BE2C (cell line): ENCODE results near the gene NNAT.

ENCODE experiments used
- DNase-seq: peaks from one replicate; pipeline ENCODE4 v3.0.0-alpha.2; 2020
- H3K27me3 ChIP-seq: fragments of 250-450 bp; sonication (Bioruptor Pico); 2 replicates; pipeline ENCODE4 v1.5.1; 2020; ENCODE audit warnings: mild to moderate bottlenecking
- H3K36me3 ChIP-seq: fragments of 250-450 bp; sonication (Bioruptor Pico); 2 replicates; pipeline ENCODE4 v1.5.1; 2020; ENCODE audit warnings: mild to moderate bottlenecking
- H3K4me1 ChIP-seq: fragments of 250-450 bp; sonication (Bioruptor Pico); 2 replicates; pipeline ENCODE4 v1.5.1; 2020
- H3K4me3 ChIP-seq: 2 replicates; pipeline ENCODE4 v1.5.1; 2011; ENCODE audit warnings: low read depth, low read length
- H3K9me3 ChIP-seq: fragments of 250-450 bp; sonication (Bioruptor Pico); 2 replicates; pipeline ENCODE4 v1.5.1; 2020
- TF ChIP-seq, protein P1 (sequence below): IDR thresholded peaks from 2 replicates; pipeline ENCODE4 v1.5.1; 2012; ENCODE audit warnings: mild to moderate bottlenecking, low read depth, low read length

Gene NNAT

DNA sequence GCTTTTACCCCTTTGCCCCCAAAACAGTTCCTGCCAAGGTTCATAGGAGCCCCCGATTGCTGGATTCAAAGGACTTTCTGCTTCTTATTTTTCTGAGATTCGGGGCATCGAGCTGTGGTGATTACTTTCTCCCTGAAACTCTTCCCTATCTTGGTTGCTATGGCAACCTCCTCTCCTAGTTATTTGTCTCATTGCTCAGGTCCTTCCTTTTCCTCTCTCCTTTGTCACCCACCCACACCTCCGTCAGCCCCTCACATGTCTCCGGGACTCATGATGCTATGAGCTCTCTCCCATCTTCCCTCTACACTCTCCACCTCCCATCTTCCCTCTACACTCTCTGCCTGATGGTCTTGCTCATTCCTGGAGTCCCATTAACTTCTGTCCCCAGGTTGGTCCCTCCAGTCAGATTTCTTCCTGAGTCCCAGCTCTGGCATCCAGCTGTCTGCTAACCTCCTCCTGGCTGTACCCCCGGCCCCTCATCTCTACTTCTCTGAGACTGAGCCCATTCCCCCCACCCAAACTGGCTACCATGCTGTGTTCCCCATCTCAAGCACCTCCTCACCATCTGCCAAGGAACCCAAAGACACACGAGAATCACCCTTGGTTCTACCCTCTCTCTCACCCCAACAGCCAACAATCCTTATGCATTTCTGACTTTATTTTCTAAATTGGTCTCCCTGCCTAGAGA is 30.2 kb upstream of the NNAT start:
- Histone ChIP-seq H3K4me1 (no peaks in the 10 kb centered on the region), H3K4me3 (no peak overlapping the region), H3K27me3 (no peaks in the 10 kb centered on the region), H3K9me3 (no peaks in the 10 kb centered on the region), H3K36me3 (no peaks in the 10 kb centered on the region)
- TF ChIP-seq, protein P1, sequence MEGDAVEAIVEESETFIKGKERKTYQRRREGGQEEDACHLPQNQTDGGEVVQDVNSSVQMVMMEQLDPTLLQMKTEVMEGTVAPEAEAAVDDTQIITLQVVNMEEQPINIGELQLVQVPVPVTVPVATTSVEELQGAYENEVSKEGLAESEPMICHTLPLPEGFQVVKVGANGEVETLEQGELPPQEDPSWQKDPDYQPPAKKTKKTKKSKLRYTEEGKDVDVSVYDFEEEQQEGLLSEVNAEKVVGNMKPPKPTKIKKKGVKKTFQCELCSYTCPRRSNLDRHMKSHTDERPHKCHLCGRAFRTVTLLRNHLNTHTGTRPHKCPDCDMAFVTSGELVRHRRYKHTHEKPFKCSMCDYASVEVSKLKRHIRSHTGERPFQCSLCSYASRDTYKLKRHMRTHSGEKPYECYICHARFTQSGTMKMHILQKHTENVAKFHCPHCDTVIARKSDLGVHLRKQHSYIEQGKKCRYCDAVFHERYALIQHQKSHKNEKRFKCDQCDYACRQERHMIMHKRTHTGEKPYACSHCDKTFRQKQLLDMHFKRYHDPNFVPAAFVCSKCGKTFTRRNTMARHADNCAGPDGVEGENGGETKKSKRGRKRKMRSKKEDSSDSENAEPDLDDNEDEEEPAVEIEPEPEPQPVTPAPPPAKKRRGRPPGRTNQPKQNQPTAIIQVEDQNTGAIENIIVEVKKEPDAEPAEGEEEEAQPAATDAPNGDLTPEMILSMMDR, result no peak
- no peak for DNase-seq

DNA sequence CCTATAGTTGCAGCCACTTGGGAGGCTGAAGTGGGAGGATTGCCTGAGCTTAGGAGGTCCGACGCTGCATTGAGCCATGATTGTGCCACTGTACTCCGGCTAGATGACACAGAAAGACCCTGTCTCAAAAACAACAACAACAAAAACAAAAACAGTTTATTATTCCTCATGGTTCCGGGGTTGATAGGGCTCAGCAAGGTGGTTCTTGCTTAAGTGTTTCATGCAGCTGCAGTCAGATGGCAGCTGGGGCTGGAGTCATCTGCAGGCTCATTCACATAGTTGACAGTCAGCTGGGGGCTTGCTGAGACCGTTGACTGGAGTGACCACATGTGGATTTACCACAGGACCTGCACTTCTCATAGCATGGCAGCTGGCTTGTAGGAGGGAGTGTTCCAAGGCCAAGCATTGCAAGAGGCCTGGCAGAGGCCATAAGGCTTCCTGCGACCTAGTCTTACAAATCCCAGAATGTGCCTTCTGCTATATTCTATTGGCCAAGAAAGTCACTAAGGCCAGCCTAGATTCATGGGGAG is 28.9 kb upstream of the NNAT start:
- DNase-seq, result no peak
- TF ChIP-seq, protein P1, result no peak
- no peaks in the 10 kb centered on the region for H3K36me3 ChIP-seq
- no peaks in the 10 kb centered on the region for H3K27me3 ChIP-seq
- H3K4me3 ChIP-seq, result no peak overlapping the region
- H3K9me3 ChIP-seq, result no peaks in the 10 kb centered on the region
- H3K4me1 ChIP-seq, result no peaks in the 10 kb centered on the region

DNA sequence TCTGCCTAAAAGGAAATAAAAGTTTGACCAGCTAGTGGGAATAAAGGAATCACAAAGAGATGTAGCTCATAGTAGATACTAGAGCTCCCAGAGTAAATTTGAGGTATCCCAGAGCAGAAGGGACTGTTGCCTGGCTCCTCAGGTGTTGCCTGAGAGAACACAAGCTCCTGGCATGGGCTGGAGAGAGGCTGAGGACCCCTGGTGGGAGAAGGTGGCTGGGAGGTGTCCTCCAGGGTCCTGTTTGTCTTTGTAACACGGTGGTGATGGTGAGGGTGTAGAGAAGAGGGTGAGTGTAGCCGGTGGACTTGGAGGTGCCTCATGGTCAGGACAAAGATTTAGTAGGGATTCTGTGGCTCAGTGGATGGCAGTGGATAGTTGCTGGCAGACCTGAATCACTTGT is 28.1 kb upstream of the NNAT start:
- Histone ChIP-seq H3K36me3 (no peaks in the 10 kb centered on the region), H3K9me3 (no peaks in the 10 kb centered on the region), H3K4me3 (no peak overlapping the region), H3K4me1 (no peaks in the 10 kb centered on the region), H3K27me3 (no peaks in the 10 kb centered on the region)
- DNase-seq, result no peak
- TF ChIP-seq, protein P1, result no peak

DNA sequence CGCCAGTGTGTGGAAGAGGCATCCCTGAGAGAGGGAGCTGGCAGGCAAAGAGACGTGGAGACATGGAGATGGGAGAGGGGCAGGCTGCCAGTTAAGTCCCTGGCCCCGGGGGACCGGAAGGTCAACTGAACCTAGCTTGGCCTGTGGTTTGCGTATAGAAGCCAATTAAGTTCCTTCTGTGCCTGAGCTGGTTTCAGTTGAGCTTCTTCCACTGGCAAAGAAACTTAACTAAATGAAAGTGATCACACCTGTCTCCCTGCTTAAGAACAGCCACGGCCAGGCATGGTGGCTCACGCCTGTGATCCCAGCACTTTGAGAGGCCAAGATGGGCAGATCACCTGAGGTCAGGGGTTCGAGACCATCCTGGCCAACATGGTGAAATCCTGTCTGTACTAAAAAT is 26.7 kb upstream of the NNAT start:
- TF ChIP-seq, protein P1, result no peak
- Histone ChIP-seq H3K36me3 (no peaks in the 10 kb centered on the region), H3K4me3 (no peak overlapping the region), H3K9me3 (no peaks in the 10 kb centered on the region), H3K27me3 (no peaks in the 10 kb centered on the region), H3K4me1 (no peaks in the 10 kb centered on the region)
- no peak for DNase-seq

DNA sequence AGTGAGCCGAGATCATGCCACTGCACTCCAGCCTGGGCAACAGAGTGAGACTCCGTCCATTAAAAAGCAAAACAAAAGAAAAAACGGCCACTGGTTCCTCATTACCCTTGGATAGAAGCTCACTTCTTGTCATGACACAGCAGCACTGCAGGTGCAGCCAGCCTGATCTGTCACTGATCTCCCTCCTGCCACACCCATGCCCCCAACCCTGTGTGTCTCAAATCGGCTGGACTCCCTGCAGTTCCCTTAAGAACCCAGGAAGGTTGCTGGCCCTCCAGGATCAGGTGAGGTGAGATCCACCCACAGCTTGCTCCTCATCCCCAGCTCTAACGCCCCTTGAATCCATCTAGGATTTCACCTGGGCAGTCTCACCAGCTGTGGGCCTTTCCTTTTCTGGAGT is 26.3 kb upstream of the NNAT start:
- TF ChIP-seq, protein P1, result no peak
- Histone ChIP-seq H3K27me3 (no peaks in the 10 kb centered on the region), H3K4me1 (no peaks in the 10 kb centered on the region), H3K9me3 (no peaks in the 10 kb centered on the region), H3K4me3 (no peak overlapping the region), H3K36me3 (no peaks in the 10 kb centered on the region)
- DNase-seq, result no peak

DNA sequence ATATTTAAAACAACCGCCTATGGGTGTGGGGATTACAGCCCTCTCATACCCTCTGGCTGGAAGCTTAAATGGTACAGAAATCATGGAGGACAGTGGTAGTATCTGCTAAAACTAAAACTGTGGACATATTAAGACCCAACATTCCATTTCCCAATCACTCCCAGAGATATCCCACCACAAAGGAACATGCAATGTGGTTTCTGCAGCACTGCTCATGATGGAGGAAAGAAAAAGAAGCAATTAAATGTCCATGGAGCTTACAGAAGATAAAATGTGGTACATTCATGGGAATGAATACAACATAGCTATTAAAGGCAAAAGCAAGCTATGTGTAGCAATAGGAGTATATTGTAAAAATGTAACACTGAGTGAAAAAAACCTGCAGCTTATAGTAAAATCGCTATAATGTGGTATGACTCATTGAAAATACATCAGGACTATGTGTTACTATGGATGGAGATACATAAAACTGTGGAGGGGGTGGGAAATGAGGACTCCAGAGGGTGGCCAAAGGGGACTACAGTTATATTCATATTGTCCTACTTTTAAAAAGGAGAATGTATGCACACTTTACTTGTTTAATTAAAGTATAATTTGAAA is 22.9 kb upstream of the NNAT start:
- DNase-seq, result no peak
- Histone ChIP-seq H3K4me3 (no peak overlapping the region), H3K27me3 (no peaks in the 10 kb centered on the region), H3K4me1 (peaks cover 4% of the 10 kb centered on the region; the same call in 1 of the 2 replicates), H3K9me3 (no peaks in the 10 kb centered on the region), H3K36me3 (no peaks in the 10 kb centered on the region)
- TF ChIP-seq, protein P1, result no peak
